Uterus (tissue), 4 donors: ENCODE measurements around the gene TNFRSF25. TPM values are rescaled to one million over a fixed set of nuclear protein-coding genes. Genes with fewer than 3 reads are reported as not detected.

Experiments
- DNase-seq, 2 donors: peaks; one replicate each; pipeline ENCODE4 v3.0.0-alpha.2; 2019 to 2020
- H3K27ac ChIP-seq, 2 donors: fragments of 200-600 bp; sonication (generic); 1 replicate in 1 of 2; 2 replicates in 1 of 2; pipeline ENCODE4 v1.5.1; 2016 to 2018
- H3K27me3 ChIP-seq, 2 donors: fragments of 200-600 bp; sonication (generic); one replicate each; pipeline ENCODE4 v1.5.1; 2018 to 2019; ENCODE audit warnings: control low read depth in 1 of 2
- H3K36me3 ChIP-seq, 2 donors: fragments of 200-600 bp; sonication (generic); one replicate each; pipeline ENCODE4 v1.5.1; 2019; ENCODE audit warnings: control low read depth in 1 of 2
- H3K4me1 ChIP-seq, 2 donors: fragments of 200-600 bp; sonication (generic); one replicate each; pipeline ENCODE4 v1.5.1; 2018 to 2019; ENCODE audit warnings: control low read depth in 1 of 2
- H3K4me3 ChIP-seq, 2 donors: fragments of 200-600 bp; sonication (generic); 1 replicate in 1 of 2; 2 replicates in 1 of 2; pipeline ENCODE4 v1.5.1; 2018 to 2019; ENCODE audit warnings: mild to moderate bottlenecking in 1 of 2
- H3K9me3 ChIP-seq, 2 donors: fragments of 200-600 bp; sonication (generic); one replicate each; pipeline ENCODE4 v1.5.1; 2019; ENCODE audit warnings: control low read depth in 1 of 2
- CTCF ChIP-seq, 4 experiments: fragments of 200-600 bp in 2 of 4; fragments of 450-650 bp in 2 of 4; sonication (generic) in 2 of 4; IDR thresholded peaks; one replicate each; pipeline ENCODE4 v1.5.1; 2016 to 2019; ENCODE audit warnings: antibody characterized with exemption in 4 of 4, mild to moderate bottlenecking in 2 of 4, moderate library complexity in 1 of 4
- POLR2A ChIP-seq, 2 donors: fragments of 450-650 bp; IDR thresholded peaks; one replicate each; pipeline ENCODE4 v1.6.1; 2016; ENCODE audit warnings: antibody characterized with exemption in 2 of 2, mild to moderate bottlenecking in 1 of 2, moderate library complexity in 1 of 2
- intact Hi-C: fragments of 100-400 bp; cut with DNase I; formaldehyde crosslinking; loops from one replicate; pipeline ENCODE4 v1.15.1; 2023; ENCODE audit warnings: low total_unique reads
- total RNA-seq, 4 donors: library from RNA; depleted of rRNA in 3 of 4; stranded (reverse); fragments of >200 nt in 3 of 4; gene quantifications; one replicate each; pipeline versions ENCODE4 v1.1.0 to v1.2.4, GENCODE V29; 2014 to 2023
- donor health status: DM: yes; HTN: yes; CAD: no.

The TNFRSF25 gene
- total RNA-seq, 4 donors from 2014 or later: 1.0 to 11.1 (median 4.8) TPM

GRCh38 chr1:6418668-6419396, 47.1 kb downstream of the TNFRSF25 start:
- no peak for DNase-seq
- Histone ChIP-seq H3K9me3 (no peaks in the 10 kb centered on the region), H3K27me3 (peaks cover 7 to 36% of the 10 kb centered on the region in 2 donors), H3K27ac (no peak overlapping the region), H3K4me3 (no peak overlapping the region), H3K4me1 (peaks cover 0 to 30% of the 10 kb centered on the region in 2 donors), H3K36me3 (no peaks in the 10 kb centered on the region)
- no peak for TF ChIP-seq CTCF (IDR thresholded peaks at IDR 0.05)
- no peak for TF ChIP-seq POLR2A (IDR thresholded peaks at IDR 0.05)
- intact Hi-C loops: no loop called here

DNA sequence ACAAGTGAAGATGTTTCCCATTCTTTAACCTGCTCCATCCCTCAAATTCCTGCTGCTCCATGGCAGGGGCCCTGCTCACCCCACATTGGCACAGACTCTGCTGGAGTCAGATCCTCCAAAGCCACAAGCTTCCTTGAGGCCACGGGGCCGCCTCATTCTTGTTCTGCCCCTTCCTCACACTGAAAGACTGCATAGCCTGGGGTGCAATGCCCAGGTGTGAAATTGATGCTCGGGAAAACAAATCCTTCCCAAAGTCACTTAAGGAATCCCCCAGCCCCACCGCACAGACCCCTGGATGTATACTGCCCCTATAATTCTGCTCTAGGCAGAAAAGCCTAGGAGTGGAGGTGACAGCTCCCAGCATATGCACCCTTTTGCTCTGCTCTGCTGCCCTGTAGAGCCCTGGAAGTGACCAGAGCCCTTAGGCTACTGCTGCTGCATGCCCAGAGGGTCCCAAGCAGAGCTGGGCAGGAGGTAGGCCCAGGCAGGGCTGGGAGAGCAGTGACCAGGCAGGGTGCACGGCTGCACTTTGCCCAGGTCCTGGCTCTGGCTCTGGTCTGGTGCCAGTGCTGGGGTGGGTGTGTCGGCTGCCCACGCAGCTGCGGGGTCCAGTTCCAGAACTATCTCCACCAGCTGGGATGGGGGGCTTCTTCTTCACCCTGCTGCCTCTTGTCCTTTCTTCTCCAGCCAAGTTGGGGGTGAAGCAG, 47.9 kb downstream of the TNFRSF25 start:
- intact Hi-C loops: no loop called here
- H3K36me3 ChIP-seq: no peaks in the 10 kb centered on the region
- no peak for DNase-seq
- peaks cover 0 to 23% of the 10 kb centered on the region in 2 donors for H3K4me1 ChIP-seq
- no peak for TF ChIP-seq CTCF (IDR thresholded peaks at IDR 0.05)
- TF ChIP-seq POLR2A (IDR thresholded peaks at IDR 0.05): no peak
- H3K9me3 ChIP-seq: no peaks in the 10 kb centered on the region
- no peak overlapping the region for H3K4me3 ChIP-seq
- no peak overlapping the region for H3K27ac ChIP-seq
- peaks cover 7 to 31% of the 10 kb centered on the region in 2 donors for H3K27me3 ChIP-seq

DNA sequence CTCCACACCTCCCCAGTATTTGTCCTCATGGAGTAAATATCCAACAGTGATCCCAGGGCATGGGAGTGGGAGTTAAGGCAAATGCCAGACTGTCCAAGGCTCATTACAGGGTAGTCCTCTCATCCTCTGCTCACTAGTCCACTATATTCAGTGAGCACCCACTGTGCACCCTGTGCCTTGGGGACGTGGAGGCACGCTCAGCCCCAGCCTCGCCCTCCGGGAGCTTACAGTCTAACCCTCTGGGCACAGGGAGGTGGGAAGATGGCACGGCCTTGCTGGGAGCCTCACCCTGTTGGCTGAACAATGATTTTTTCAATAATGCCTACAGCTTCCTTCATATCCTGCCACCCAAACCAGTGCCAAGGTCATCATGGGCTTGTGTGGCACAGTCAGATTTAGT, 49.1 kb downstream of the TNFRSF25 start:
- TF ChIP-seq POLR2A (IDR thresholded peaks at IDR 0.05): no peak
- TF ChIP-seq CTCF (IDR thresholded peaks at IDR 0.05): no peak
- Histone ChIP-seq H3K4me3 (no peak overlapping the region), H3K9me3 (no peaks in the 10 kb centered on the region), H3K27ac (no peak overlapping the region), H3K36me3 (no peaks in the 10 kb centered on the region), H3K27me3 (peaks cover 7 to 27% of the 10 kb centered on the region in 2 donors), H3K4me1 (peaks cover 0 to 20% of the 10 kb centered on the region in 2 donors)
- no peak for DNase-seq
- intact Hi-C loops: no loop called here

DNA sequence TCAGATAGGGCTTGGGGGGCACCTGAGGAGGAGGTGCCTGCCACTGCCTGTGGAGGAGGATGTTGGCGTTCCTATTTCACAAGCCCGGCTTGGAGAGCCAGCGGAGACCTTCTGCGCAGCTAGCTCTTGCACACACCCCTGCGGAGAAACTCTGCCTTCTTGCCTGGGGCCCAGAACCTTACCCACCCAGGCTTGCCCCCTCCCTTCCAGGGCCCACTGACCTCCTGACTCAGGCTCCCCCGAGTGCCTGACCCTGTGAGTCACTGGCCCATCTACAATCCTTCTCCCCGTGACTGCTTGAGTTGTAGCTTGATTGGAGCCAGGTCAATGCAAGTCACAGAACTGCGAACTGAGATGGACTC, 49.7 kb downstream of the TNFRSF25 start:
- Histone ChIP-seq H3K36me3 (no peaks in the 10 kb centered on the region), H3K27me3 (peaks cover 7 to 26% of the 10 kb centered on the region in 2 donors), H3K9me3 (no peaks in the 10 kb centered on the region), H3K27ac (no peak overlapping the region), H3K4me1 (peaks cover 0 to 20% of the 10 kb centered on the region in 2 donors), H3K4me3 (no peak overlapping the region)
- intact Hi-C loops: no loop called here
- TF ChIP-seq POLR2A (IDR thresholded peaks at IDR 0.05) (no peak), CTCF (IDR thresholded peaks at IDR 0.05) (no peak)
- DNase-seq: no peak
